ENCODE measurements around the gene SAMHD1.
"Not testable (repeated sequence)": the region's sequence is repeated elsewhere in the genome, so short reads cannot be mapped to it uniquely, and the experiment has no call there.

The SAMHD1 gene

GRCh38 chr20:36848078-36848660, 103.3 kb downstream of the SAMHD1 start:
- no peaks in the 10 kb centered on the region for H3K4me1 ChIP-seq
- H2AFZ ChIP-seq = no peak overlapping the region
- H3K9me3 ChIP-seq (ENCODE audit: control insufficient read depth, low read length) = no peaks in the 10 kb centered on the region
- H3K27ac ChIP-seq = peak overlapping the region; percentile 60
- H3K9ac ChIP-seq = no peak overlapping the region
- no peak overlapping the region for H3K4me3 ChIP-seq (ENCODE audit: low read depth, low read length)
- TF ChIP-seq CTCF (IDR thresholded peaks at IDR 0.05) = no peak
- H3K79me2 ChIP-seq = peaks cover 27% of the 10 kb centered on the region
- no peak overlapping the region for H3K4me2 ChIP-seq (ENCODE audit: low read length)
- no peaks in the 10 kb centered on the region for H3K36me3 ChIP-seq (ENCODE audit: control insufficient read depth, insufficient read depth, low read length)
- H3K27me3 ChIP-seq (ENCODE audit: control insufficient read depth, insufficient read depth, low read length) = no peaks in the 10 kb centered on the region

- H3K9ac ChIP-seq = no peak overlapping the region
- H3K79me2 ChIP-seq = peaks cover 27% of the 10 kb centered on the region
- no peak overlapping the region for H3K4me2 ChIP-seq (ENCODE audit: low read length)
- no peak overlapping the region for H3K4me3 ChIP-seq (ENCODE audit: low read depth, low read length)
- no peaks in the 10 kb centered on the region for H3K9me3 ChIP-seq (ENCODE audit: control insufficient read depth, low read length)
- no peaks in the 10 kb centered on the region for H3K4me1 ChIP-seq
- H3K27ac ChIP-seq = peak overlapping the region; percentile 60
- TF ChIP-seq CTCF (IDR thresholded peaks at IDR 0.05) = no peak
- H3K27me3 ChIP-seq (ENCODE audit: control insufficient read depth, insufficient read depth, low read length) = no peaks in the 10 kb centered on the region
- H3K36me3 ChIP-seq (ENCODE audit: control insufficient read depth, insufficient read depth, low read length) = no peaks in the 10 kb centered on the region
- H2AFZ ChIP-seq = no peak overlapping the region
These were observed 103.8 kb downstream of the SAMHD1 start for GRCh38 chr20:36847710-36848040.

- Histone ChIP-seq H3K9me3 (ENCODE audit: control insufficient read depth, low read length) (no peaks in the 10 kb centered on the region), H3K27me3 (ENCODE audit: control insufficient read depth, insufficient read depth, low read length) (no peaks in the 10 kb centered on the region), H3K4me1 (no peaks in the 10 kb centered on the region), H3K36me3 (ENCODE audit: control insufficient read depth, insufficient read depth, low read length) (no peaks in the 10 kb centered on the region), H3K9ac (no peak overlapping the region), H2AFZ (no peak overlapping the region), H3K4me3 (ENCODE audit: low read depth, low read length) (no peak overlapping the region), H3K27ac (peak overlapping the region; percentile 60), H3K4me2 (ENCODE audit: low read length) (no peak overlapping the region), H3K79me2 (peaks cover 23% of the 10 kb centered on the region)
- no peak for TF ChIP-seq CTCF (IDR thresholded peaks at IDR 0.05)
These were observed 104.3 kb downstream of the SAMHD1 start for GRCh38 chr20:36847009-36847709.

- H3K79me2 ChIP-seq = peaks cover 14% of the 10 kb centered on the region
- no peaks in the 10 kb centered on the region for H3K9me3 ChIP-seq (ENCODE audit: control insufficient read depth, low read length)
- TF ChIP-seq CTCF (IDR thresholded peaks at IDR 0.05) = no peak
- no peak overlapping the region for H3K27ac ChIP-seq
- H3K9ac ChIP-seq = no peak overlapping the region
- H3K4me1 ChIP-seq = no peaks in the 10 kb centered on the region
- H2AFZ ChIP-seq = no peak overlapping the region
- H3K27me3 ChIP-seq (ENCODE audit: control insufficient read depth, insufficient read depth, low read length) = no peaks in the 10 kb centered on the region
- no peak overlapping the region for H3K4me3 ChIP-seq (ENCODE audit: low read depth, low read length)
- no peaks in the 10 kb centered on the region for H3K36me3 ChIP-seq (ENCODE audit: control insufficient read depth, insufficient read depth, low read length)
- no peak overlapping the region for H3K4me2 ChIP-seq (ENCODE audit: low read length)
These were observed 106.1 kb downstream of the SAMHD1 start for GRCh38 chr20:36845288-36845971.

GRCh38 chr20:36841030-36841429, 110.5 kb downstream of the SAMHD1 start:
- H3K36me3 ChIP-seq (ENCODE audit: control insufficient read depth, insufficient read depth, low read length); H3K27me3 ChIP-seq (ENCODE audit: control insufficient read depth, insufficient read depth, low read length); H3K4me1 ChIP-seq; H3K9ac ChIP-seq; H3K4me2 ChIP-seq (ENCODE audit: low read length); H3K4me3 ChIP-seq (ENCODE audit: low read depth, low read length); H3K27ac ChIP-seq; H3K9me3 ChIP-seq (ENCODE audit: control insufficient read depth, low read length); H2AFZ ChIP-seq: not testable (repeated sequence)
- H3K79me2 ChIP-seq = peaks cover 16% of the 10 kb centered on the region
